DOHH2 (cell line): ENCODE results near the gene SQSTM1.

Source experiments
- H3F3A ChIP-seq: fragments of 200-600 bp; sonication (generic), shearing (Covaris generic); 2 replicates; pipeline ENCODE4 v1.6.0; 2016; ENCODE audit warnings: antibody characterized with exemption, mild to moderate bottlenecking; ENCODE audit not compliant: control insufficient read depth, insufficient read depth
- H3K27ac ChIP-seq: fragments of 200-600 bp; sonication (generic); 2 replicates; pipeline ENCODE4 v1.5.1; 2014; ENCODE audit warnings: low read depth, mild to moderate bottlenecking, low read length, moderate library complexity
- H3K27me3 ChIP-seq: fragments of 200-600 bp; sonication (generic); 2 replicates; pipeline ENCODE4 v1.6.1; 2014; ENCODE audit warnings: mild to moderate bottlenecking, low read length, mixed read lengths; ENCODE audit not compliant: control insufficient read depth
- H3K36me3 ChIP-seq: fragments of 200-600 bp; sonication (generic); 2 replicates; pipeline ENCODE4 v1.6.1; 2014; ENCODE audit warnings: mild to moderate bottlenecking, low read length, moderate library complexity, mixed read lengths; ENCODE audit not compliant: control insufficient read depth
- H3K4me1 ChIP-seq: fragments of 200-600 bp; sonication (generic); 2 replicates; pipeline ENCODE4 v1.6.1; 2014; ENCODE audit warnings: mild to moderate bottlenecking, low read length, mixed read lengths; ENCODE audit not compliant: control insufficient read depth
- H3K4me2 ChIP-seq: fragments of 200-600 bp; sonication (generic); 2 replicates; pipeline ENCODE4 v1.6.0; 2014; ENCODE audit warnings: mild to moderate bottlenecking, low read length, moderate library complexity
- H3K4me3 ChIP-seq: fragments of 200-600 bp; sonication (generic); 2 replicates; pipeline ENCODE4 v1.5.1; 2014; ENCODE audit warnings: mild to moderate bottlenecking, low read length, mixed read lengths
- H3K79me2 ChIP-seq: fragments of 200-600 bp; sonication (generic); 2 replicates; pipeline ENCODE4 v1.6.1; 2014; ENCODE audit warnings: mild to moderate bottlenecking, low read length, mixed read lengths; ENCODE audit not compliant: control insufficient read depth
- H3K9me2 ChIP-seq: fragments of 200-600 bp; sonication (generic); replicated peaks from 2 replicates; pipeline ENCODE4 v1.6.1; 2014; ENCODE audit warnings: mild to moderate bottlenecking, low read length, mixed read lengths; ENCODE audit not compliant: control insufficient read depth
- H3K9me3 ChIP-seq: fragments of 200-600 bp; sonication (generic); 2 replicates; pipeline ENCODE4 v1.6.1; 2014; ENCODE audit warnings: antibody characterized with exemption, low read length, mixed read lengths; ENCODE audit not compliant: control insufficient read depth, insufficient read depth
- H4K20me1 ChIP-seq: fragments of 200-600 bp; sonication (generic); 2 replicates; pipeline ENCODE4 v1.6.0; 2014; ENCODE audit warnings: low read depth, mild to moderate bottlenecking, antibody characterized with exemption, low read length, moderate library complexity; ENCODE audit not compliant: control insufficient read depth, insufficient read depth
- EZH2phosphoT487 ChIP-seq: fragments of 200-600 bp; sonication (generic); IDR thresholded peaks from 2 replicates; pipeline ENCODE4 v1.6.1; 2017; ENCODE audit warnings: borderline replicate concordance, mild to moderate bottlenecking, antibody characterized with exemption, low read length, moderate library complexity, mixed read lengths
- TF ChIP-seq, protein P1 (sequence below): fragments of 200-600 bp; sonication (generic); IDR thresholded peaks from one replicate; pipeline ENCODE4 v1.5.1; 2014; ENCODE audit warnings: antibody characterized with exemption, mild to moderate bottlenecking, low read depth, low read length; ENCODE audit not compliant: poor library complexity, severe bottlenecking

SQSTM1 gene

DNA sequence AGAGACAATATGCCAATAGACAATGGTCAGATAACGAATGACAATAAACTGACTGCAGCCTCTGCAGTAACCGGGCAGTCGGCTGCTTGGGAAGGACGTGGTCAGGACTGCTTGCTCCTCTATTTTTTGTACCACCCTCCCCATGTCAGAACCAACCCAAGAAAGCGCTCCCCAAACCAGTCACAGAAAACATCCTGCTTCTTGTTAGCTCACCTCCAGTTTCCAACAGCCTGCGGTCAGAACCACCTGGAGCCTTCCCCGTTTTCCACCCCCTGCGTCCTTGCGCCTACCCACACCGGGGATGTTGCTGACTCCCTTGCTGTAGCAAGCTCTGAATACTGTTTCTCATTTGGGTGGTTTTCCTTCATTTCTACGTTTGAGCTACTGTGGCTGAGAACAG is 39.6 kb downstream of the SQSTM1 start:
- H3K79me2 ChIP-seq = peaks cover 27% of the 10 kb centered on the region
- no peak for TF ChIP-seq EZH2phosphoT487
- TF ChIP-seq, protein P1, sequence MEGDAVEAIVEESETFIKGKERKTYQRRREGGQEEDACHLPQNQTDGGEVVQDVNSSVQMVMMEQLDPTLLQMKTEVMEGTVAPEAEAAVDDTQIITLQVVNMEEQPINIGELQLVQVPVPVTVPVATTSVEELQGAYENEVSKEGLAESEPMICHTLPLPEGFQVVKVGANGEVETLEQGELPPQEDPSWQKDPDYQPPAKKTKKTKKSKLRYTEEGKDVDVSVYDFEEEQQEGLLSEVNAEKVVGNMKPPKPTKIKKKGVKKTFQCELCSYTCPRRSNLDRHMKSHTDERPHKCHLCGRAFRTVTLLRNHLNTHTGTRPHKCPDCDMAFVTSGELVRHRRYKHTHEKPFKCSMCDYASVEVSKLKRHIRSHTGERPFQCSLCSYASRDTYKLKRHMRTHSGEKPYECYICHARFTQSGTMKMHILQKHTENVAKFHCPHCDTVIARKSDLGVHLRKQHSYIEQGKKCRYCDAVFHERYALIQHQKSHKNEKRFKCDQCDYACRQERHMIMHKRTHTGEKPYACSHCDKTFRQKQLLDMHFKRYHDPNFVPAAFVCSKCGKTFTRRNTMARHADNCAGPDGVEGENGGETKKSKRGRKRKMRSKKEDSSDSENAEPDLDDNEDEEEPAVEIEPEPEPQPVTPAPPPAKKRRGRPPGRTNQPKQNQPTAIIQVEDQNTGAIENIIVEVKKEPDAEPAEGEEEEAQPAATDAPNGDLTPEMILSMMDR = no peak
- H3K36me3 ChIP-seq = peaks cover 31% of the 10 kb centered on the region
- H3K4me2 ChIP-seq = peak overlapping the region; percentile 94; the same call in 1 of the 2 replicates
- no peaks in the 10 kb centered on the region for H3K9me3 ChIP-seq
- no peaks in the 10 kb centered on the region for H3K9me2 ChIP-seq
- H4K20me1 ChIP-seq = no peaks in the 10 kb centered on the region
- H3K27ac ChIP-seq = no peak overlapping the region
- peaks cover 19% of the 10 kb centered on the region for H3K4me1 ChIP-seq
- peaks cover 10% of the 10 kb centered on the region for H3F3A ChIP-seq
- H3K4me3 ChIP-seq = no peak overlapping the region
- H3K27me3 ChIP-seq = no peaks in the 10 kb centered on the region

DNA sequence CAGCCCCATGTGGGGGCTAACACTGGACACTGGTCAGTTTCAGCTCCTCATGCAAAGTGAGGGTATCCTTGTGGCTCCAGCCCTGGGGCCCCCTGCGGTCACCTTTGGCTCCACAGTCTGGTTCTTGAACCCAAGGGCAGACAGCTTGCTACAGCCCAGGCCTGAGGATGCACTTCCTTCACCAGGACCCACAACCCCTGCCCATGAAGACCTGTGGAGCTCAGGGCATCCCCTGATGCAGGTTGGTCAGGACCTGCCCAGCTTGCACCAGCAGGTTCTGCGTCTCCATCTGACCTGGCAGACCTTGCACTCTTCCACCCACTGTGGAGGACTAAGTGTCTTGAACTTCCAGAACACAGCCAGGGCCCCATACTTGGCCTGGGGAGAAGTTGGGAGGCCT is 41.6 kb downstream of the SQSTM1 start:
- H3F3A ChIP-seq = peaks cover 10% of the 10 kb centered on the region
- H3K36me3 ChIP-seq = peaks cover 47% of the 10 kb centered on the region
- H3K4me2 ChIP-seq = no peak overlapping the region
- no peaks in the 10 kb centered on the region for H4K20me1 ChIP-seq
- no peaks in the 10 kb centered on the region for H3K9me3 ChIP-seq
- H3K9me2 ChIP-seq = no peaks in the 10 kb centered on the region
- H3K4me3 ChIP-seq = no peak overlapping the region
- TF ChIP-seq, protein P1 = no peak
- TF ChIP-seq EZH2phosphoT487 = no peak
- H3K79me2 ChIP-seq = peaks cover 12% of the 10 kb centered on the region
- H3K27me3 ChIP-seq = no peaks in the 10 kb centered on the region
- H3K4me1 ChIP-seq = peaks cover 14% of the 10 kb centered on the region
- no peak overlapping the region for H3K27ac ChIP-seq

DNA sequence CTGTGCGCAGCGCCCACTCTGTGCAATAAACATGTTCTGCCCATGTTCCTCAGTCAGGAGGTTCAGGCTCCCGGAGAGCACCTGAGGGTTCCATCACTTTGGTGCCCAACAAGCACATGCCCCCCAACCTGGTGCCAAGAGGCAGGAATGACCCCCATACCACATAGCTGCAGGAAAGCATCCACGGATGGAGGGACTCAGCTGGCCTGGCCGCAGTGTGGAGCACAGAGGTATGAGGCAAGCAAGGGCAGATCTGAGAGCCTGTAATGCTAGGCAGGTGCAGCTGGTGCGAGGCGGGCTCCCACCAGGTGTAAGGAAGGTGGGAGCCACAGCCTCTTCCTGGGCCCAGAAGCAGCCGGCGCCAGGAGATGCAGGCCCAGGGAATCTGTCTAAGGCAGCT is 42.2 kb downstream of the SQSTM1 start:
- Histone ChIP-seq H3K36me3 (peaks cover 51% of the 10 kb centered on the region), H3F3A (peaks cover 10% of the 10 kb centered on the region), H4K20me1 (no peaks in the 10 kb centered on the region), H3K4me3 (no peak overlapping the region), H3K4me2 (no peak overlapping the region), H3K4me1 (peaks cover 10% of the 10 kb centered on the region), H3K27ac (no peak overlapping the region), H3K9me2 (no peaks in the 10 kb centered on the region), H3K9me3 (no peaks in the 10 kb centered on the region), H3K79me2 (peaks cover 6% of the 10 kb centered on the region), H3K27me3 (no peaks in the 10 kb centered on the region)
- TF ChIP-seq EZH2phosphoT487 = no peak
- TF ChIP-seq, protein P1 = no peak
